Ascending aorta (tissue), 2 donors: ENCODE data around the gene PCBD1. TPM values are rescaled to one million over a fixed set of nuclear protein-coding genes. Genes with fewer than 3 reads are reported as not detected.

Experiments used
- DNase-seq, 2 donors: peaks; one replicate each; pipeline ENCODE4 v3.0.0-alpha.2; 2019; ENCODE audit warnings: low spot score in 2 of 2
- H3K27ac ChIP-seq, 2 donors: fragments of 200-600 bp; sonication (generic); one replicate each; pipeline ENCODE4 v1.5.1; 2016 to 2017; ENCODE audit warnings: mild to moderate bottlenecking in 1 of 2
- H3K27me3 ChIP-seq: fragments of 200-600 bp; sonication (generic); one replicate; pipeline ENCODE4 v1.5.1; 2017
- H3K36me3 ChIP-seq, 2 donors: fragments of 200-600 bp; sonication (generic); one replicate each; pipeline ENCODE4 v1.5.1; 2016
- H3K4me1 ChIP-seq, 2 donors: fragments of 200-600 bp; sonication (generic); one replicate each; pipeline ENCODE4 v1.5.1; 2016 to 2017; ENCODE audit warnings: mild to moderate bottlenecking in 1 of 2
- H3K4me3 ChIP-seq, 2 donors: fragments of 200-600 bp; sonication (generic); one replicate each; pipeline ENCODE4 v1.5.1; 2016 to 2017; ENCODE audit warnings: mild to moderate bottlenecking in 1 of 2
- H3K9me3 ChIP-seq, 2 donors: fragments of 200-600 bp; sonication (generic); one replicate each; pipeline ENCODE4 v1.5.1; 2016
- intact Hi-C: fragments of 100-400 bp; cut with DNase I; formaldehyde crosslinking; loops from one replicate; pipeline ENCODE4 v1.15.1; 2023
- total RNA-seq: library from RNA; depleted of rRNA; stranded (reverse); fragments of >200 nt; gene quantifications from one replicate; pipeline ENCODE4 v1.1.0, GENCODE V29; 2016
- TF ChIP-seq, protein P1 (sequence below), 3 experiments: fragments of 200-600 bp in 2 of 3; fragments of 450-650 bp in 1 of 3; sonication (generic) in 2 of 3; IDR thresholded peaks; one replicate each; pipeline ENCODE4 v1.5.1; 2016 to 2019; ENCODE audit warnings: antibody characterized with exemption in 3 of 3, mild to moderate bottlenecking in 1 of 3, moderate library complexity in 1 of 3

The PCBD1 gene
- total RNA-seq, 1 donor from 2014 or later, result 45.8 TPM

- intact Hi-C loops, result no loop called here
- Histone ChIP-seq H3K27ac (no peak overlapping the region), H3K4me3 (no peak overlapping the region), H3K4me1 (no peaks in the 10 kb centered on the region), H3K27me3 (no peaks in the 10 kb centered on the region), H3K36me3 (peaks cover 4 to 21% of the 10 kb centered on the region in 2 donors), H3K9me3 (no peaks in the 10 kb centered on the region)
- DNase-seq, result no peak
- TF ChIP-seq, protein P1, sequence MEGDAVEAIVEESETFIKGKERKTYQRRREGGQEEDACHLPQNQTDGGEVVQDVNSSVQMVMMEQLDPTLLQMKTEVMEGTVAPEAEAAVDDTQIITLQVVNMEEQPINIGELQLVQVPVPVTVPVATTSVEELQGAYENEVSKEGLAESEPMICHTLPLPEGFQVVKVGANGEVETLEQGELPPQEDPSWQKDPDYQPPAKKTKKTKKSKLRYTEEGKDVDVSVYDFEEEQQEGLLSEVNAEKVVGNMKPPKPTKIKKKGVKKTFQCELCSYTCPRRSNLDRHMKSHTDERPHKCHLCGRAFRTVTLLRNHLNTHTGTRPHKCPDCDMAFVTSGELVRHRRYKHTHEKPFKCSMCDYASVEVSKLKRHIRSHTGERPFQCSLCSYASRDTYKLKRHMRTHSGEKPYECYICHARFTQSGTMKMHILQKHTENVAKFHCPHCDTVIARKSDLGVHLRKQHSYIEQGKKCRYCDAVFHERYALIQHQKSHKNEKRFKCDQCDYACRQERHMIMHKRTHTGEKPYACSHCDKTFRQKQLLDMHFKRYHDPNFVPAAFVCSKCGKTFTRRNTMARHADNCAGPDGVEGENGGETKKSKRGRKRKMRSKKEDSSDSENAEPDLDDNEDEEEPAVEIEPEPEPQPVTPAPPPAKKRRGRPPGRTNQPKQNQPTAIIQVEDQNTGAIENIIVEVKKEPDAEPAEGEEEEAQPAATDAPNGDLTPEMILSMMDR (IDR thresholded peaks at IDR 0.05), result no peak
Measured at GRCh38 chr10:70840836-70841235, 47.5 kb downstream of the PCBD1 start.

DNA sequence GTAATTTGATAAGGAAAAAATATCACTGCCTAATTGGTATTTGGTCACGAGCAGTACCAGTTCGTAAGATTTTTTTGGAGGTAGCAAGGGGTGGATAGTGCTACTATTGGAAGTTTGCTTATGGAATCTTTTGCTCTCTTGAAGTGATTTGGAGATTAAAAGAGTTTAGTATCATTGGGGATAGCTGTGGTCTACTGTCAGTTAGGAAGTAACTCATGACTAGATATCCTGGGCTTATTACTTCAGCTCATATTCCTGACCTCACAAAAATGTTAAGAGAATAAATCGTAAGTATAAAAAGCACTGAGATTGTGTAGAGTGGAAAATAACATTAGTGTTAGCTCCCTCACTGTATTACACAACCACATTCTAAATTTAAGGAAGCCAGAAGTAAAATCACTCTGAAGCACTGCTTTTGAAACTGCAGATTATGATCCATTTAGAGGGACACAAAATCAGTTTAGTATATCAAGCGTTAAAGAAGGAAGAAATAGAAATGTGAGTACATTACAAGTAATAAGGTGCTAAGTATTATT lies 50.0 kb downstream of the PCBD1 start:
- DNase-seq, result no peak
- TF ChIP-seq, protein P1 (IDR thresholded peaks at IDR 0.05), result no peak
- Histone ChIP-seq H3K36me3 (peaks cover 0 to 4% of the 10 kb centered on the region in 2 donors), H3K9me3 (no peaks in the 10 kb centered on the region), H3K27me3 (no peaks in the 10 kb centered on the region), H3K4me1 (no peaks in the 10 kb centered on the region), H3K27ac (no peak overlapping the region), H3K4me3 (no peak overlapping the region)
- intact Hi-C loops, result no loop called here

DNA sequence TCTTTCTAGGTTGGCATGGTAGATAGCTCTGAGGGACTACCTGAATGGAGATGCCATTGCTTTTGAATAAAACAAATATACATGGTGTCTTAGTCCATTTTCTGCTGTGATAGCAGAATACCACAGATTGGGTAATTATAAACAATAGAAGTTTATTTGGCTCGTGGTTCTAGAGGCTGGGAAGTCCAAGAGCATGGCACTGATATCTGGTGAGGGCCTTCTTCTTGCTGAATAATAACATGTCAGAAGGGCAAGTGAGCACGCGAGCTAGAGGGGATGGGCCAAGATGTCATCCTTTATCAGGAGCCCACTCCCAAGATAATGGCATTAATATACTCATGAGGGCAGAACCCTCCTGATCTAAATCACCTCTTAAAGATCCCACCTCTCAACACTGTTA lies 50.7 kb downstream of the PCBD1 start:
- H3K27me3 ChIP-seq, result no peaks in the 10 kb centered on the region
- DNase-seq, result no peak
- H3K4me1 ChIP-seq, result no peaks in the 10 kb centered on the region
- peaks cover 0 to 1% of the 10 kb centered on the region in 2 donors for H3K36me3 ChIP-seq
- no peak overlapping the region for H3K4me3 ChIP-seq
- intact Hi-C loops, result no loop called here
- H3K9me3 ChIP-seq, result no peaks in the 10 kb centered on the region
- TF ChIP-seq, protein P1 (IDR thresholded peaks at IDR 0.05), result no peak
- H3K27ac ChIP-seq, result no peak overlapping the region

- H3K9me3 ChIP-seq, result no peaks in the 10 kb centered on the region
- H3K36me3 ChIP-seq, result no peaks in the 10 kb centered on the region
- TF ChIP-seq, protein P1 (IDR thresholded peaks at IDR 0.05), result no peak
- H3K27me3 ChIP-seq, result no peaks in the 10 kb centered on the region
- no peak overlapping the region for H3K27ac ChIP-seq
- no peak for DNase-seq
- no peaks in the 10 kb centered on the region for H3K4me1 ChIP-seq
- no peak overlapping the region for H3K4me3 ChIP-seq
- intact Hi-C loops, result no loop called here
Measured at GRCh38 chr10:70836319-70836718, 52.0 kb downstream of the PCBD1 start.

- Histone ChIP-seq H3K36me3 (no peaks in the 10 kb centered on the region), H3K4me1 (no peaks in the 10 kb centered on the region), H3K27me3 (no peaks in the 10 kb centered on the region), H3K4me3 (no peak overlapping the region), H3K27ac (no peak overlapping the region), H3K9me3 (no peaks in the 10 kb centered on the region)
- no peak for DNase-seq
- TF ChIP-seq, protein P1 (IDR thresholded peaks at IDR 0.05), result no peak
- intact Hi-C loops, result no loop called here
Measured at GRCh38 chr10:70834441-70835151, 53.8 kb downstream of the PCBD1 start.
